OCI-LY3 (cell line): Measurements from ENCODE around the gene JCAD.

Experiments
- EZH2phosphoT487 ChIP-seq: fragments of 200-600 bp; shearing (Covaris generic); IDR thresholded peaks from 2 replicates; pipeline ENCODE4 v1.6.1; 2018; ENCODE audit warnings: antibody characterized with exemption, mixed run types, low read depth
- TF ChIP-seq, protein P1 (sequence below): fragments of 200-600, 300-600 bp; sonication (generic); IDR thresholded peaks from 2 replicates; pipeline ENCODE4 v1.5.1; 2014; ENCODE audit warnings: antibody characterized with exemption, low read length, low read depth

DNA sequence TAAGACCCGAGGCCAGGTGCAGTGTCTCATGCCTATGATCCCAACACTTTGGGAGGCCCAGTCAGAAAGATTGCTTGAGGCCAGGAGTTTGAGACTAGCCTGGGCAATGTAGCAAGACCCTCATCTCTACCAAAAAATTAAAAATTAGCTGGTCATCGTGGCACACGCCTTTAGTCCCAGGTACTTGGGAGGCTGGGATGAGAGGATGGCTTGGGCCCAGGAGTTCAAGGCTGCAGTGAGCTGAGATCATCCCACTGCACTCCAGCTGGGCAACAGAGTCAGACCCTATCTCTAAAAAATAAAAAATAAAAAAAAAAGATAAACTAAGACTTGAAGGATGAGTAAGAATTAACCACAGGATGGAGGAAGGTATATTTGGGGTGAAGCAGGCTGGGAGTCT is 77.9 kb downstream of the JCAD start:
- TF ChIP-seq, protein P1, sequence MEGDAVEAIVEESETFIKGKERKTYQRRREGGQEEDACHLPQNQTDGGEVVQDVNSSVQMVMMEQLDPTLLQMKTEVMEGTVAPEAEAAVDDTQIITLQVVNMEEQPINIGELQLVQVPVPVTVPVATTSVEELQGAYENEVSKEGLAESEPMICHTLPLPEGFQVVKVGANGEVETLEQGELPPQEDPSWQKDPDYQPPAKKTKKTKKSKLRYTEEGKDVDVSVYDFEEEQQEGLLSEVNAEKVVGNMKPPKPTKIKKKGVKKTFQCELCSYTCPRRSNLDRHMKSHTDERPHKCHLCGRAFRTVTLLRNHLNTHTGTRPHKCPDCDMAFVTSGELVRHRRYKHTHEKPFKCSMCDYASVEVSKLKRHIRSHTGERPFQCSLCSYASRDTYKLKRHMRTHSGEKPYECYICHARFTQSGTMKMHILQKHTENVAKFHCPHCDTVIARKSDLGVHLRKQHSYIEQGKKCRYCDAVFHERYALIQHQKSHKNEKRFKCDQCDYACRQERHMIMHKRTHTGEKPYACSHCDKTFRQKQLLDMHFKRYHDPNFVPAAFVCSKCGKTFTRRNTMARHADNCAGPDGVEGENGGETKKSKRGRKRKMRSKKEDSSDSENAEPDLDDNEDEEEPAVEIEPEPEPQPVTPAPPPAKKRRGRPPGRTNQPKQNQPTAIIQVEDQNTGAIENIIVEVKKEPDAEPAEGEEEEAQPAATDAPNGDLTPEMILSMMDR: no peak
- TF ChIP-seq EZH2phosphoT487: no peak
